Fibroblast of pulmonary artery (primary cell): ENCODE data around the gene NDC1.

ENCODE experiments used
- DNase-seq: peaks from one replicate; pipeline ENCODE4 v3.0.0-alpha.2; 2010; ENCODE audit warnings: low read depth
- H3K4me3 ChIP-seq: replicated peaks from 2 replicates; pipeline ENCODE4 v1.5.1; 2011; ENCODE audit warnings: low read depth, mild to moderate bottlenecking, control low read depth, low read length, moderate library complexity
- CTCF ChIP-seq: IDR thresholded peaks from 2 replicates; pipeline ENCODE4 v1.5.1; 2011; ENCODE audit warnings: mild to moderate bottlenecking, control low read depth, low read length, inconsistent platforms; ENCODE audit errors: missing control alignments

NDC1 gene

GRCh38 chr1:53847980-53848379, 9.9 kb upstream of the NDC1 start:
- no peak for TF ChIP-seq CTCF
- DNase-seq: peak; percentile 16
- no peak overlapping the region for H3K4me3 ChIP-seq

- no peak overlapping the region for H3K4me3 ChIP-seq
- no peak for TF ChIP-seq CTCF
- DNase-seq: no peak
Measured at GRCh38 chr1:53842347-53842746, 4.3 kb upstream of the NDC1 start.

- DNase-seq: no peak
- TF ChIP-seq CTCF: no peak
- H3K4me3 ChIP-seq: peak overlapping the region; percentile 84
Measured at GRCh38 chr1:53838654-53838974, 518 bp upstream of the NDC1 start.

GRCh38 chr1:53837646-53837923, 511 bp downstream of the NDC1 start:
- DNase-seq: peak; percentile 3
- peak overlapping the region; percentile 84 for H3K4me3 ChIP-seq
- no peak for TF ChIP-seq CTCF

GRCh38 chr1:53835491-53835890, 2.6 kb downstream of the NDC1 start:
- no peak overlapping the region for H3K4me3 ChIP-seq
- TF ChIP-seq CTCF: no peak
- no peak for DNase-seq

GRCh38 chr1:53834776-53835175, 3.3 kb downstream of the NDC1 start:
- H3K4me3 ChIP-seq: no peak overlapping the region
- DNase-seq: no peak
- TF ChIP-seq CTCF: no peak

GRCh38 chr1:53833393-53833792, 4.7 kb downstream of the NDC1 start:
- no peak overlapping the region for H3K4me3 ChIP-seq
- TF ChIP-seq CTCF: no peak
- DNase-seq: no peak
